GM19468 (cell line): Measurements from ENCODE around the gene JAM3.
"Not testable (repeated sequence)": the region's sequence is repeated elsewhere in the genome, so short reads cannot be mapped to it uniquely, and the experiment has no call there.

Source experiments
- ATAC-seq: cut with Tn5 transposase; IDR thresholded peaks from one replicate; pipeline ENCODE4 v1.9.1; 2021; ENCODE audit warnings: mild to moderate bottlenecking, moderate library complexity, moderate number of reproducible peaks; ENCODE audit not compliant: unreplicated experiment; ENCODE audit errors: extremely low read depth

JAM3 gene

DNA sequence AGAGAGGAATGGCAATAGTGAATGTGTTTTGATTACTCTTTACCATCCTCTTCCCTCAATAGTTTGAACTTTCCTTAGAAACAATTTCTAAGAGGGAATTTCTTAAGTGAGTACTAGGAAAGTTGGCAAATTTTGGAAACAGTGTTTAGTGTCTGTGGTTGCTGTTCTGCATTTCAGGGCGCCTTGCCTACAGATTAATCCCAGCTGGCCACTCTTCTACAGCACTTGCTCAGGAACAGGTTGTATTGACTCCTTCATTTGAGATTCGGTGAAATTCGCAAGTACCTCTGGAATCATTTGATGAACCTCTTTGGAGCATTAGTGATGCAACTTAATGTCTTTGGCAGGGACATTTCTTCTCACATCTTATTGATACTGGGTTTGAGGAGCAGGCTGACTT lies 28.3 kb downstream of the JAM3 start:
- ATAC-seq: no peak

GRCh38 chr11:134098566-134099184 lies 29.8 kb downstream of the JAM3 start:
- no peak for ATAC-seq

- no peak for ATAC-seq
Observed at GRCh38 chr11:134100171-134100570, 31.3 kb downstream of the JAM3 start.

- no peak for ATAC-seq
Observed at GRCh38 chr11:134101282-134101681, 32.4 kb downstream of the JAM3 start.

DNA sequence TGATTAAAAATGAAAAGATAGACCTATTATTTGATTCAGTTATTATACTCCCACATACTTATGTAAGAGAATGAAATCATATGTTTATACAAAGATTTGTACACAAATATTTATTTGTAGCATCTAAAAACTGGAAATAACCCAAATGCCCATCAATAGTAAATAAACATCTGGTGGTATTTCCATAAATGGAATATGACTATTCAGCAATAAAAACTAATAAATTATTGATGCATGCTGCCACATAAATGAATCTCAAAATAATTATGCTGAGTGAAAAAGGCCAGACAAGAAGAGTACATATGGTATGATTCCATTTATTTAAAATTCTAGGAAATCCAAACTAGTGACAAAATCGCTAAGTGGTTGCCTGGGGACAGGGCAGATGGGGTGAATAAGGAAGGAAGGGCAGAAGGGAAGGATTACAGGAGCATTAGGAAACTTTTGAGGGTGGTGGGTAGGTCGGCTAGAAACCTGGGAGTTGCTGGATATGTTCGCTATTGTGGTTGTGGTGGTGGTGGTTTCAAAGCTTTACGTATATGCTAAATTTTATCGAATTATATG lies 41.5 kb downstream of the JAM3 start:
- no peak for ATAC-seq

GRCh38 chr11:134113787-134114186 lies 44.9 kb downstream of the JAM3 start:
- not testable (repeated sequence) for ATAC-seq

- ATAC-seq: no peak
Observed at GRCh38 chr11:134116210-134116609, 47.3 kb downstream of the JAM3 start.

- no peak for ATAC-seq
Observed at GRCh38 chr11:134118006-134118405, 49.1 kb downstream of the JAM3 start.

GRCh38 chr11:134119094-134119493 lies 50.2 kb downstream of the JAM3 start:
- no peak for ATAC-seq

GRCh38 chr11:134120143-134120850 lies 51.4 kb downstream of the JAM3 start:
- ATAC-seq: no peak

GRCh38 chr11:134120921-134121526 lies 52.2 kb downstream of the JAM3 start:
- no peak for ATAC-seq

DNA sequence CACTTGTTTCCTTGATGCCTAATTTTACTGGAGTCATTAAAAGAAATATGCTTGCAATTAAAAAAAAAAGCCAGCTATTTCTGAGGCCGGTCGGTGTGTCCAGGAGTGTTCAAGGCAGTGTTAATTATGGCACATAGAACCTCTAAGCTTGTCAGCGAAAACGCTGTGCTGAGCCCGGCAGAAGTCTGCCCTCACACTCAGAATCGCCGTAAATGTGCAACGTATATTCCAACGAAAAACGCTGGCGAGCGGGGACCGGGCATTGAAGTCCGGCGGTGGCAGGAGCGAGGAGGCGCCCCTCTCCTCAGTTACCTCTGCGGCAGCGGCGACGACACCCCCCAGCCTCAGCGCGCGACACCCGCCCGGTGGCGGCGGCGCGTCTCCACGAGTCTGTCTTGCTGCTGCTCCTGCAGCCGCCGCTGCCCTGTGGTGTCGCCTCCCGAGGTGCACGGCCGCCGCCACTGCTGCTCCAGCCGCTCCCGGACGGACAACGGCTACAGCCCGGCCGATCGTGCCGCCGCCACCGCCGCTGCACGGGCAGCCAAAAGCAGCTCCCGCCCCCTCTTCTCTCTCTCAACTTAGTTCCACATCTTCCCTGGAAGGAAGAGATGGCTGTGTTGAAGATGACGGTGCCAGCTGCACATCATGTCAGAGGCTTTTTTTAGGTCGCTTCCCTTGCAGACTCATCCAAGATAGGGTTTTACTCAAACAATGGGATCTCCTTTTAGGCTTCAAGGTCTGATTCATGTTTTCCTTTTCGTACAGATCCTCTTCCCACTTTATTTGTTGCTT lies 56.0 kb downstream of the JAM3 start:
- no peak for ATAC-seq

DNA sequence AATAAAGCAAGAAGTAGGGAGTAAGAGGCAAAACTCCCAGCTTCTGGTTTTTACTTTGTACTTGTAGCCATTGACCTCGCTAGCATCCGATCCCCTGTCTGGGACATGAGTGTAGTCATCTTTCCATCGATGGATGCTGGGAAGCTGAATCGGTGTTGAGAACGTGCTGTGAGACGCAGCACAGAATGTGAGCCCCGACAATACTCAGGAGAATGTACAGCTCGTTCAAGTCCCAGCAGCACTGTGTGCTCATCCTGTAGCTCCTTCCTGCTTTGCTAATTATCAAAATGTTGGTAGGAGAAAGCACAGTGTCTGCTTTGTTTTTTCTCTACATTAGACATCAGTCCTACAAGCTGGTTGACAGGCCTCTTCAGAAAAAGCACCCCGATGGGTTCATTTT lies 56.6 kb downstream of the JAM3 start:
- no peak for ATAC-seq

- ATAC-seq: no peak
Observed at GRCh38 chr11:134126217-134126822, 57.4 kb downstream of the JAM3 start.

DNA sequence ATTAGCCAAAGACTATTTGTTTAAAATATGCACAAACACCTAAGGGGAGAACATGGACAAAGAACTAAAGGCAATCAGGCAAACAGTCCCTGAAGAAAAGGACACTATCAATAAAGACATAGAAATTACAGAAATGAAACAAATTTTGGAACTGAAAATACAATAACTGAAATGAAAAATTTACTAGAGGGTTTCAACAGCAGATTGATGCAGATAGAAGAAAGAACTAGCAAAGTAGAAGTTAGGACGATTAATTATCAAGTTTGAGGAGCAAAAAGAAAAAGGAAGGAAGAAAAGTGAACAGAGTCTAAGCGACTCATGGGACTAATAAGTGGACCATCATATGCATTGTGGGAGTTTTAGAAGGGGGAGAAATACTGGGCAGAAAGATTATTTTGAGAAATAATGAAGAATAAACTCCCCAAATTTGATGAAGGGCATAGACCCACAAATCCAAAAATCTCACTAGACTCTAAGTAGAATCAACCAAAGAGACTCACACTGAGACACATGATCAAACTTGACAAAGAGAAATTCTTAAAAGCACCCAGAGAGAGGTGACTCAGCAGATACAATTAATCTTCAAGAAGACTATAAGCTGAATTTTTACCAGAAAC lies 62.9 kb downstream of the JAM3 start:
- ATAC-seq: no peak

DNA sequence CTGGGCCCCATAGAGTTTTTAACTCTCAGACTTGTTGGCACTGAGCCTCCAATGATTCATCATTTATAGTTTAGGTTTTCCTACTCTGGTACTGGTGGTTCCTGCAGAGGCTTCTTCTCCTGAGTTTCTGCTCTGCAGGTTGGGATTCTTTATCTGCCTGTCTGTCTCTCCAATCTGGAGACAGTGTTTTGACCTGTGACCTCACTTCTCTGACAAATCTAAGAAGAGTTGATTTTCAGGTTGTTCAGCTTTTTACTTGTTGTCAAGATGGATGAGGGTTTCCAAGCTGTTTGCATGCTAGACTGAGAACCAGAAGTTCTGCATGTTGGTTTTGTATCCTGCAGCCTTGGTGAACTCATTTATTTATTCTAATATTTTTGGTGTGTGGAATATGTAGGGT lies 63.9 kb downstream of the JAM3 start:
- ATAC-seq: no peak

GRCh38 chr11:134134167-134134566 lies 65.3 kb downstream of the JAM3 start:
- ATAC-seq: no peak

DNA sequence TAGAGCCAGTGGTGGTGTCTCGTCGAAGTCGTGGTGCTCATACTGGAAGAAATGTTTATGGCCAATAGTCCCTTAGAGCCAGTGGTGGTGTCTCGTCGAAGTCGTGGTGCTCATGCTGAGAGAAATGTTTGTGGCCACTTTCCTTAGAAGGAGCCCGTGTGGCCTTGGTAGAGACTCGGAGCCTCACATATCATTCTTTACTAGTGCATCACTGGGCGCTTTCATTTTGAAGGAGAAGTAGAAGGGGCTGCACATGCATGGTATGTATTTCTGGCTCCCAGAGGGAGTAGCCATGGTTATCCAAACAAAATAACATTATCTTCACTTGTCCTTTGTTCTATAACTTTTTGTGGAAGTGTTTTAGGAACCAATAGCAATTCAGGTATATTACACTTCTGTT lies 69.5 kb downstream of the JAM3 start:
- no peak for ATAC-seq

GRCh38 chr11:134139303-134139872 lies 70.5 kb downstream of the JAM3 start:
- no peak for ATAC-seq
